HG03460 (cell line): ENCODE measurements around the gene IFFO2.

Source experiments
- ATAC-seq: cut with Tn5 transposase; IDR thresholded peaks from one replicate; pipeline ENCODE4 v1.9.1; 2021; ENCODE audit not compliant: unreplicated experiment

Gene IFFO2

GRCh38 chr1:18951818-18952391 is 4.6 kb downstream of the IFFO2 start:
- ATAC-seq, result peak; percentile 30

- ATAC-seq, result no peak
These were observed 5.1 kb downstream of the IFFO2 start for GRCh38 chr1:18951416-18951815.

- ATAC-seq, result no peak
These were observed 6.0 kb downstream of the IFFO2 start for GRCh38 chr1:18950401-18951026.

DNA sequence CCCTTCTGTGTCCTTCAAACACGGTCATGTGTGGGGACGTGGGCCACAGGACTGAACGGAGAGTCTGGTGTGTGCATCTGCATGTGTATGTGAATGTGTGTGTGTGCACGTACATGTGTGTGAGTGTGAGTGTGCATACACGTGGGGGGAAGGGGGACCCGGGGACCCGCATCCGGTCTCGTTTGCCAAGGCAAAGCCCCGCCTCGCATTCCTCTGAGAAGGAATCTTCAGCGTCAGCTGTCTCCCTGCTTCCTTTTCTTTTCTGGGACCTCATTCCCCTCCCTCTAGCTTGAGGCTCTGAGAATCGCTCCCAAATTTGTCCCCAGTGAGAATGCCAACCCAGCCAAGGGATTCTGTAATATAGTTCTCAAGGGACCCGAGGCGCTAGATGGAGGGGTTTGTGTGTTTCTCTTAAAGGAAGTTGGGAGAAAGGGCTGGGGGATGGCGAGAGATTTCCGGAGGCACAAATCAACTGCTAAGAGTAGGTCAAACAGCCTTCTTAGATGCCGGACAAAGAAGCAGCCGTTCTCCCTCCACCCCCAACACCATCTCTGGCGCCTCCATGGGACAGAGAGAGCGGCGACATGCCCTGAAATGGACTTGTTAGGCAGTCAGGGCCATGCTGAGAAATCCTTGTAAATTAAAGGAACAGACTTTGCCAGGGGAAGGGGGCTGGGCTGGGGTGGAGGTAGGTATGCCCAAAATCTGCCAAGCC is 6.6 kb downstream of the IFFO2 start:
- ATAC-seq, result no peak

DNA sequence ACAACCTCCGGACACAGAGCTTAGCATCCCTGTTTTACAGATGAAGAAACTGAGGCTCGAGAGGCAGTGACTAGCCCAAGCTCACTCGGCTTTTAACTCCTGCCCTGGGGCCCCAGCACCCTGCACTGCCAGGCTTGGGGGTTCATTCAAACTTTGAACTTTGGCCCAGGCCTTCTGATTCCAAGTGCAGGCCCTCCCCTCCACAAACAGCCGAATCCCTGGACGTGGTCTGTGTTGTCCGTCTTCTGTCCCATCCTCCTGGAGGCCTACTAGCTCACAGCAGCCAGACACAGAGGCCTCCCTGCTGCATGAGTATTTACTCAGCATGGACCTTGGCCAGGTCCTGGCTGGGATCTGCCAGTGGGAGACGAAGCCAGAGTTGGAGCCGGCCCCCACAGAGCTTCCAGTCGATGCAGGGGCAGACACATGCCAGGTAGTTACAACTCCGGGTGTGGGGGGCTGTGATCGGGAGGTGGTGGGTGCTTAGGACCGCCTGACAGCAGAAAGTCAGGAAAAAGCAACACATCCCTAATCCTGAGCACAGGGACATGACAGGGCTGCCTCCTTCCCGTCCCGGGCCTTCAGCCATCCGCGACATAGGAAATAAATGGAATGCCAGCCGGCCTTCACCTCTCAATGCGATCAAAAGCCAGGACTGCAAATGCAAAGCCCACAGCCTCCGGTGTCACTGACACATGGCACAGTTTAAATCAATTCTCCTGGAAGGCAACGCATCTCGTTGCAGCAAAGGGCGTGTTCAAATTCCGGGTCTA is 7.4 kb downstream of the IFFO2 start:
- ATAC-seq, result no peak

DNA sequence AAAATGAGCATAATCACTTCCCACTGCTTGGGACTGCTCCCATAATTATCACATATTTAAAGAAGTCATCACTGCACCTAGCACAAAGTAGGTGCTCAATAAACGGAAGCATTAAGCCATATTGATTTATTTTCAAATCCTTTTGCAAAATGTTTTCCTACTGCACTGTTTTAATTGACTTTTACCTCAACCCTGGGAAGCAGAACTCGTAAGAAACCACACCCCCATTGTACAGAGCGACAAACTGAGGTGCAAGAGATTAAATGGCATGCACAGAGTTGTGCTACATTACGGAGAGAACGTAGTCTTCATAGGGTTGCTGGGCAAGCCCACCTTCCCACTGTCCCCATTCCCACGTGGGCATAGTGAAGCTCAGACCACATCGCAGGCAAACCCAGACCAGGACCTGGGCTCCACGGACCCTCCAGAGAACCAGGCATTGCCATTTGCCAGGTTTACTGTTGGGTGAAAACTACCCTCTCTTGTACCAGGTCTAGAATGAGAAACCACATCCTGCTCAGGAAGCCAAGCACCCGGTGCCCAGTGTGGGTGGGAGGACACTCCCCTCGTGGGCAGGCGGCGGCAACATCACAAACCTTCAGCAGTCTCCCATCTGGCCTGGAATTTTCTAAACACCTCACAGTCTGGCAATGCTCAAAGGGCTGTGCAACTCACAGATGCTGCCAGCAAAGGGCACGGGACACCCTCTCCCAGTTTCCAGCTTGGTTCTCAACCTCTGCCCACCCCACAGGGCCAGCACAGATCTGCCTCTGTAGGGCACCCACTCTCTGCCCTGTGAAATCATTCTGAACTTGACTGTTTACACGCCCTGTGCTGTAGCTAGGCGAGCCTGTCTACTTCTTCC is 8.2 kb downstream of the IFFO2 start:
- no peak for ATAC-seq

DNA sequence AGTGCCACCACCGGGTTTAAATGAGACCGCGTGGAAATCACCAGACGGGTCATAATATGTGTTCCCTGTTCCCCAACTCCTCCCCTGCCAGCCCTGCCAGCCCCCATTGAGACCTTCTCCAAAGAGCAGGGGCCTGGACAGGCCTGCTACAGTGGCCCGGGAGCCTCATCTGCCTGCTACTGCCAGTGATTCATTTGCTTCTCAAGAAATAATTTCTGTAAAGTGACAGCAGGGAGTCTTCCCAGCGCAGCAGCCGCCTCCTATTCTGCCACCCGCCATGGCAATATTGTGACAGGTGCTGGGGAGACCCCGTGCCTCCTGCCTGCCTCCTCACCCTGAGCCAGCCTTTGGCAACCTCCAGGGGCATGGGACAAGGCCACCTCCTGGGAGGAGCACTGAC is 8.9 kb downstream of the IFFO2 start:
- ATAC-seq, result no peak

DNA sequence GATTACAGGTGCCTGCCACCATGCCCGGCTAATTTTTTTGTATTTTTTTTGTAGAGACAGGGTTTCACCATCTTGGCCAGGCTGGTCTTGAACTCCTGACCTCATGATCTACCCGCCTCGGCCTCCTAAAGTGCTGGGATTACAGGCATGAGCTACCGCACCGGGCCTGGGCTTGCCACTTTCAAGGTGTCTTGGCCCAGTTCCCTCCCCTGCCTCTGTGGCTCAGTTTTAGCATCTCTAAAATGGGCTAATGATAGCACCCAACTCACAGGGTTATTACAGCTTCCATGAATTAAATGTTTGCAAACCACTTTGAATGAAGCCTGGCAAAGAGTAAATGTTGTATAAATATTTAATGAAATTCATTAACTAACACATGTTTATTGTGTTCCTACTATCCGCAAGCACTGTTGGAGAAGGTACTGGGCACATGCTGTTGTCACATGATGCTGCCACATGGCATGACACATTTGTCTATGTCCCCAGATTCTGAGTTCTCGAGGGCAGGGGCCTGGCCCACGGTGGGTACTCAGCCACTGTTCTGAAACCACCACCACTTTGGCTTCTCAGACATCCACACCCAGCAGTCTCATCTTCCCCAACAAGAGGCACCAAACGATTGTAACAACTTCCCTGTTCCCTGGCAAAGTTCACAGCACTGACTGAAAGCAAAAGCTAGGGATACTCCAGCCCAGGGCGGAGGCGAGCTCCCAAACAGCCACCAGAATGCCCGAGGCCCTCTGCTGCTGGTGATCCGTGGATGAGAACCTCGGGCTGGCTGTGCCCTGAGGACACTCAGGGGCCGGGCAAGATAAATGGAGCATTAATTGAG is 9.7 kb downstream of the IFFO2 start:
- no peak for ATAC-seq

DNA sequence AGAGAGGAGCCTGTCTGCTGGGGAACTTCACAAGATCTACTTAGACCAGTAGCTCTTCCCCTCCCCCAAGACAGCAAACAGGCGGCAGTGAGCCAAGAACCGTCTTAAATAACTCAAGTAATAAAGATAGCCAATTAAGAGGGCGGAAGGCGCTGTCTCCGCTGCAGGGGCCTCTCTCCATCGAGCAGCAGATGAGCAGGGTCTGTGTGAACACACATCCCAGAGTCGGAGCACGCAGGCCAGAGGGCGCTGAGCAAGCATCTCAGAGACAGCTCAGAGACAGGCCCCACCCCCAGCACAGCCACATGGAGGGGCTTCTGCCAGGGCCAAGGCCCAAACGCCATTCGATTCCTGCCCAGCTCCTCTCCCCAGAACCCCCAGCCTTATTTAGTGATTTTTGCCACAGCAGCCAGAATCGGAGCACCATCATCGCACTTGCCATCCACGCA is 11.1 kb downstream of the IFFO2 start:
- no peak for ATAC-seq

DNA sequence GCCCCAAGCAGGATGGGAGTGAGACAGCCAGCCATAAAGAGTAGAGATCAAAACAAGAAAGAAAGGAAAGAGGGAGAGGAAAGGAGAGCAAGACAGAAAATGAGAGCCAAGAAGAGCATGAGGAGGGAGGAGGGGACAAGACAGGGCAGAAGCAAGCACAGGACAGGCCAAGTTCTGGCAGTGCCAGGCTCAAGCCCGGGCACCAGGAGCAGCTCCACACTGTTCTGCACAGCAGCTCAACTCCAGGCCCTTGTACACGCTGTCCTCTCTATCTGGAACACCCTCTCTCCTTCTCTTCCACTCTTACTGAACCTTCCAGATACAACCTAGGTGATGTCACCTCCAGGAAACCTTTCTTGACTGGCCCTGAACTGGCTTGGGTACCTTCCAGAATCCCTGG is 11.7 kb downstream of the IFFO2 start:
- ATAC-seq, result no peak

DNA sequence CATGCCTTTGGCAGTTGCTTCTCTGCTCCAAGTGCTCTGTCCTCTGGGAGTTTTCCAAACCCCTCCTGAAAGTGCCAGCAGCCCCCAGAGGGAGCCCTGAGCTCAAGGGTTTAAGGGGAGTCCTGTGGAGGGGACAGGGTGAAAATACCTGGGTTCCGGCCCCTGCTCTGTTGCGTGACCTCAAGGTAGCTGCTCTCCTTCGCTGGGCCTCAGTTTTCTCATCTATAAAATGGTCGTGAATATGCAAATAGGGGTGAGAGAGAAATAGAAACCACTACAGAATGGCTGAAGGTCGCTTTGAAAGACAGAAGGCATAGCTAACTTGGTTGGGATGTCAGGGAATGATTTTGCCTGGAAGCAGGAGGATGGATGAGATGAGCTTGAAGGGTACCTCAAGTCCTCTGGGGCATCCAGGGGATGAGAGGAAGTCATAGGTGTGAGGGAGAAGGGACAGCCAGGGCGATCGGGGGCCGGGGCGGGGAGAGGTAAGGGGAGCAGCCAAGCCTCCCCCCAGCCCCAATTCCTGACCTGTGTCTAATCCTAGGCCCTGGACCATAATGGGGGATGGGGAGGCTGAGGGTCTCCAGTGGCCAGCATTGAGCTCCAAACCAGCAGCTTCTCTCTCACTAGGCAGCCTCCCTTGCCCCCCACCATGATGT is 12.4 kb downstream of the IFFO2 start:
- ATAC-seq, result no peak

DNA sequence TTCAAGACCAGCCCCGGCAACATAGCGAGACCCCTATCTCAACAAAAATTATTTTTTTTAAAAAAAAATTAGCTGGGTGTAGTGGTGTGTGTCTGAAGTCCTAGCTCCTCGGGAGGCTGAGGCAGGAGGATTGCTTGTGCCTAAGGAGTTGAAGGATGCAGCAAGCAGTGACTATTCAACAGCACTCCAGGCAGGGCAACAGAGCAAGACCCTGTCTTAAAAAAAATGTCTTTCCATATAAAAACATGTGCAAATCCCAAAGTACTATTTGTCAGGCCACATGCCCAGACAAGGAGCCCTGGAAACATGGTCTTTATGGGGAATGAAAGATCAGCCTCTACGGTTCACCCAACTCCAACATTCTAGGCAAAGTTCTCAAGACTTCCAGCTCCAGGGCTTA is 13.3 kb downstream of the IFFO2 start:
- no peak for ATAC-seq

DNA sequence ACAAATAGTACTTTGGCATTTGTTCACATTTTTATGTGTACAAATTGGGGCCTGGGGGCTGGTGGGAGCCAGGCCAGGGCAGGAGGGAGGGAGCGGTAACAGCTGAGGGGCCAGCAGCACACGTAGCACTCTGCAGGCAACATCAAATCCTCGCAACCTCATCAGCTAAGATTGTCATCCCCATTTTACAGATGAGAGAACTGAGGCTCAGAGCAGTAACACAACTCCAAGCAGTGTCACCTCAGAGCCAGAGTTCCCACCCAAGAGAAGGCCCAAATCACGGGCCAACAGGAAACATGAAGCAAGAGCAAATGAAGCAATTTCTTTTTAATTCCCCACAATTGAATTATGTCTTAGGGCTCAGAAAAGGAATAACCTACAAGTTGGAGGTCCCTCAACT is 14.1 kb downstream of the IFFO2 start:
- no peak for ATAC-seq

DNA sequence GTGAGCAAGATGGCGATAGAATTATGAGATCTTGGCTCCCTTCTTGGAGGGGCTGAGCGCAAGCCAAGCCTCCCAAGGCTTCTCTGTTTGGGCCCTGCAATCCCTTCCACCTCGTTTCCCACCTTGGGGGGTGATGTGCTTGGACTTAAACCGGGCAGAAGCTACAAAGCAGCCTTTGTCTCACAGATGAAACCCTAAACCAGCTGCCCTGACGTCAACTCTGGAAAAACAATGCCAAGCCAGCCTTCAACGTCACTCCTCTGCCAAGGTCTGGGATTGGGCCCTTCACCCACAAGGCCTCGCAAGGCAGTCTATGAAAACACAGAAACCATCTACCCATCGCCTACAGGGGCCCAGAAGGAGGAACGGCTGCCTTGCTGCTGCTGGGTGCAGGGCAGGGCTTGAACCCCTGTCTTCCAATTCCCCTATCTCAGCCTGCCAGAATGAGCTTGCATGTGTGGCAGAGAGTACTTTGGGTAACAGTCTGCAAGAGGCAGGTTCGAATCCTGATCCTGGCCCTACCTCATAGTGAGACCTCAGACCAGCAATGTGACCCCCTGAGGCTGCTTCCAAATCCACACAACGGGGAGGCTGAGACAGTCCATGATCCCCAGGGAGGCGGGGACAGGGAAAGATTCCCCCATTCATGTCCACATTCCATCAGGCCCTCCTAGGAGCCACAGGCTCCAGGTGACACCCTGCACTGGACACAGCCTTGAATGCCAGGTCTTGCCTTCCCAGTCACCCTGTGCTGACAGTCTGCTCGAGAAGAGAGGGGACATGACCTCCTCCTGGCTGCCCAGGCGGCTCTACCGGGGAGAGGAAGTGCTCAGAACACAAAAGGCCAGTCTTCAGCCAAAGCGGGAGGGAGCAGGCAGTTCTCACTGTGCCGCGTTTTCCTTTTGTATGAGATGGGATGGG is 15.0 kb downstream of the IFFO2 start:
- no peak for ATAC-seq

GRCh38 chr1:18940303-18941020 is 16.0 kb downstream of the IFFO2 start:
- no peak for ATAC-seq

DNA sequence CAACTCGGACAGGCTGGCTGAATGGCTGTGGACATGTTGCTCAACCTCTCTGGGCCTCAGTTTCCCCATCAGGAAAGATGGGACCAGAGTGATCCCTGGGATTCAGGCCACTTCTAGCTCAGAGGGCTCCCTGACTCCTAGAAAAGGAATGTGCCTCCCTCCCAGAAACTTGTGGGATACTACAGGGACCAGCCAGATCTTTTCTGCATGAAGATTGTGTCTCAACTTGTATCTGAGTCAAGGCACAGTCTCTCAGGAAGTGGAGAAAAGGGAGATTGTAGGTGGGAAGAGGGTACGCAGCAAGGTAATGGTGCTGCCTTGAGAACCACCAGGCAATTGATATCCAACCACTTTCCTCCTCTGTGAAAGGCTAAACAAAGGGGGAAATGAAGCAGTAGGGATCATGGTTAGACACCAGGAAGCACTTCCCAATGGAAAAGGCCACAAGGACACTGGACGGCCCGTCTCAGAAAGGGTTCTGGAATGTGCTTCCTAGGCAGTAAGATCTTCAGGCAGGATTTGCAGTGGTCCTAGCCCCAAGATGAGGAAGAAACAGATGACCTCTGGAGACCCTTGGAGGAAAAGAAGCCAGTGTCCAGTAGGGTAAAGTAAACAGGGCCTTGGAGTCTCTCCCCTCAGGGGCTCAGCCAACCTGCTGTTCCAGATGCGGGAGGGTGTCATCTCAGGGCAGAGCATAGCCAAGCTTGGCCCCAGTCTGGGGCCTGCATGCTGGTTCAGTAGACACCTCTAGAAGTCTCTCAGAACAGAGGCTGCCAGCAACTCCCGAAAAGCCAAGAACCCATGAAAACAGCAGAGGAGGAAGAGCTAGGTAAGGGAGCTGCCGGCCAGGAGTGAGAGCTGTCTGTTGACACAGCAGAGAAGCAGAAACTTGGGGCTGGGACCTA is 16.8 kb downstream of the IFFO2 start:
- ATAC-seq, result no peak

DNA sequence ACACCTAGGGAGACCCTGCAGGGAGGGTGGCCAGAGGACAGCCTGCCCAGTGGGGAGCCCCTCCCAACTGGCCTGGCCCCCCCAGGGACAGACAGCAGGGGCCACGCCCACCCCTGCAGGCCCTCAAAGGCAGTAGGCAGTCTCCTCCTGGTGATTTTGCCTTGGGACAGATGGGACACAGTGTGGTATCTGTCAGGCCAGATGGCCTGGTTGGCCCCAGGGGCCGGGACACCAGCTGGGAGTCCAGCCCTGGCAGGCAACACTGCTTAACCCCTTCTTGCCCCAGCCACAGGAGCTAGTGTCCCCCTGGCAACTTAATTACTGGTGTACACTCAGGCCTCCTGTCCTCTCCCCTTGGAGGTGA is 17.8 kb downstream of the IFFO2 start:
- no peak for ATAC-seq
